GM21390 (cell line): ENCODE measurements around the gene R3HCC1L.
"Not testable (repeated sequence)": the region's sequence is repeated elsewhere in the genome, so short reads cannot be mapped to it uniquely, and the experiment has no call there.

Experiments used
- ATAC-seq: cut with Tn5 transposase; IDR thresholded peaks from one replicate; pipeline ENCODE4 v1.9.1; 2021; ENCODE audit not compliant: unreplicated experiment

The R3HCC1L gene

DNA sequence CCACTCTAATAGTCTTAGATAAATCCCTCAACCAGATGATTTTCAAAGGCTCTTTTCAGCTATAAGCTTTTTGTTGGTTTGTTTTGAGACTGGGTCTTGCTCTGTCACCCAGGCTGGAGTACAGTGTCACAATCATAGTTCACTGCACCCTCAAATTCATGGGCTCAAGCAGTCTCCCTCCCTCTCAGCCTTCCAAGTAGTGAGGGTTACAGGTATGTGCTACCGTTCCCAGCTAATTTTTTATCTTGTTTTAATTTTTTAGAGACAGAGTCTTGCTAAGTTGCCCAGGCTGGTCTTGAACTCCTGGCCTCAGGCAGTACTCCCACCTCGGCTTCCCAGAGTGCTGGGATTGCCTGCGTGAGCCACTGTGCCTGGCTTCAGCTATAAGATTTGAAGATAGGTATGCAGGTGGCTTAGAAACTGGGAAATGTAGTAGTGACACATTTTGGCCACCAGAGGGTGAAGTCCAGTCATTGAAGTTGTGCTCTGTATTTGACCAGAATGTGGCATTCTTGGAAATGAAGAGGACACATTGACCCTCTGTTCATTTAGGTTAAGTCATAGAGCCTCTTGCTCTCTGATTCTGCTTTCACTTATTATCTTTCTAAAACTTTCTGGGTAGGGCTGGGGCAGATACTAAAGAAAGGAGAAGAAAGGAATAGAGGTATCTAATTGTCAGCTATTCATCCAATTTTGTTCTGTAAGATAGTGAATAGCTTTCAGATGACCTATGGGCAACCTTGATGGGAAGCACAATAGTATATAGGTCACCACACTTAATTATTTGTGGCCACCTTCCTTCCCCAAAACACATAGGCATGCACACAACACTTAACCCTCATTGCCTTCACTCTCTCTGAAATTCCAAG is 36.0 kb downstream of the R3HCC1L start:
- no peak for ATAC-seq

GRCh38 chr10:98172073-98172472 is 37.6 kb downstream of the R3HCC1L start:
- ATAC-seq, result no peak

DNA sequence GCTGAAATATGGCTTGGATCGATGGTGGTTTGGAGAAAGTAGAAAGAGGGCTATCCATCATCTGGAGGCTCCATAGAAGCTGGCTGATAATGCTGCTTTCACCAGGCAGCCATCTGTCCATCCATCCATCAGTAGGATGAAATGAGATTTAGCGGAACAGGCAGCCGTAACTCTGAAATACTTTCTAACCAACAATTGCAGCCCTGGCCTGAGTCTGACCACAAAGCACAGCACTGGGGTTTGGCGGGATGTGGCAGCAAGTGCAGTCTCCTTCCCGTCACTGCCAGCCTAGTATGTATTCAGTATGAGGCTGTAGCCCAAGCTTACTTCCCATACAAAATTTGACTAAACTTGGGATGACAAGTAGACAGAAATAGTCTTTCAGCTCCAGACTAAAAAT is 38.0 kb downstream of the R3HCC1L start:
- ATAC-seq, result no peak

DNA sequence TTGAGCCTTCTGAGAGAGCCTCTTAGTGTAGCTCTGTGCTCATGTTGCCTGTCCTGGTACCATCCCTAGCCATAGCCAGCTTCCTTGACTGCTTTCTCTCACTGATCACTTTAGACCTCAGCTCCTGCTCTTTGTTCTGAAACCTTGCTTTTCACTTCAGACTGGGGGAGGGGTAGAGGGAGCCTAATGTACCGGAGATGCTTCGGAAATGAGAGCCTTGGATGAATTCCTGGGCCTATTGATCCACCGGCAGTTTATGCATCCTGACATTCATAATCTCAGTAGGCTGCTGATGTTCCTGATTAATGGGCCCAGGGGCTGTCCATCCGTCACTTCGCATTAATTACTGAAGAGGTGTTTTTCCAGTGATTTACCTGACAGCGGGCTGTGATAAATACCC is 38.8 kb downstream of the R3HCC1L start:
- ATAC-seq, result no peak

DNA sequence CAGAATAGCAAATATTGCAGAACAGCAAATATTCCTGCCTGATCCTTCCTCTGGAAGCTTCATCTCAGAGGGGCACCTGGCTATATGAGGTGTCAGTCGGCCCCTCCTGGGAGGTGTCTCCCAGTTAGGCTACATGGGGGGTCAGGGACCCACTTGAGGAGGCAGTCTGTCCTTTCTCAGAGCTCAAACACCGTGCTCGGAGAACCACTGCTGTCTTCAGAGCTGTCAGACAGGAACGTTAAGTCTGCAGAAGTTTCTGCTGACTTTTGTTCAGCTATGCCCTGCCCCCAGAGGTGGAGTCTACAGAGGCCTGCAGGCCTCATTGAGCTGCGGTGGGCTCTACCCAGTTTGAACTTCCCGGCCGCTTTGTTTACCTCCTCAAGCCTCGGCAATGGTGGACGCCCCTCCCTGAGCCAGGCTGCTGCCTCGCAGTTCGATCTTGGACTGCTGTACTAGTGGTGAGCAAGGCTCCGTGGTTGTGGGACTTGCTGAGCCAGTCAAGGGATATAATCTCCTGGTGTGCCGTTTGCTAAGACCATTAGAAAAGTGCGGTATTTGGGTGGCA is 48.0 kb downstream of the R3HCC1L start:
- ATAC-seq, result not testable (repeated sequence)

- ATAC-seq, result no peak
Observed at GRCh38 chr10:98186681-98187080, 52.2 kb downstream of the R3HCC1L start.

- not testable (repeated sequence) for ATAC-seq
Observed at GRCh38 chr10:98190773-98191172, 56.3 kb downstream of the R3HCC1L start.

- ATAC-seq, result no peak
Observed at GRCh38 chr10:98193037-98193436, 58.6 kb downstream of the R3HCC1L start.

DNA sequence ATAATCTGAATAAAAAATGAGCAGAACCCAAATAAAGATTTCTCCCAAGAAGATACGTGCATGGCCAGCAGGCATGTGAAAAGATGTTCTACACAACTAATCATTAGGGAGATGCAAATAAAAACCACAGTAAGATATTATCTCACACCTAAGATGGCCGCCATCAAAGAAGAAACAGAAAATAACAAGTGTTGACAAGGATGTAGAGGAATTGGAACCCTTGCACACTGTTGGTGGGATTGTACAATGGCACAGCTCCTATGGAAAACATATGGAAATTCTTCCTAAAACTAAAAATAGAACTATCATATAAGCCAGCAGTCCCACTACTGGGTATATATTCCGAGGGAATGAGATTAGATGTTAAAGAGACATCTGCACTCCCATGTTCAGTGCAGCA is 60.2 kb downstream of the R3HCC1L start:
- no peak for ATAC-seq

- no peak for ATAC-seq
Observed at GRCh38 chr10:98195120-98195519, 60.7 kb downstream of the R3HCC1L start.

- no peak for ATAC-seq
Observed at GRCh38 chr10:98196985-98197384, 62.5 kb downstream of the R3HCC1L start.

DNA sequence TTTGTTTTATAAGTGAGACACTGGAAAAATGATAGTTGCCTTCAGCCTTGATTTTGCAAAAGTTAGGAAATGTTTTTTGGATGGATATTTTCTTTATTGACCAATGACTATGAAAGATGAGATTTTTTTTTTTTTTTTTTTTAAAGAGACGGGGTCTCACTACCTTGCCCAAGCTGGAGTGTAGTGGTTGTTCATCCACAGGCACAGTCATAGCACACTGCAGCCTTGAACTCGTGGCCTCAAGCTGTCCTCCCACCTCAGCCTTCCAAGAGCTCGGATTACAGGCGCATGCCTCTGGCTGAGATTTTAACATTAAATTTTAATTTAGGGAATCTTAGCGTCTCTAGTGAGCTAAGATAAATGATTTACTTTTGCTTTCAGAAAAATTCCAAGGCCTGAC is 67.3 kb downstream of the R3HCC1L start:
- no peak for ATAC-seq

DNA sequence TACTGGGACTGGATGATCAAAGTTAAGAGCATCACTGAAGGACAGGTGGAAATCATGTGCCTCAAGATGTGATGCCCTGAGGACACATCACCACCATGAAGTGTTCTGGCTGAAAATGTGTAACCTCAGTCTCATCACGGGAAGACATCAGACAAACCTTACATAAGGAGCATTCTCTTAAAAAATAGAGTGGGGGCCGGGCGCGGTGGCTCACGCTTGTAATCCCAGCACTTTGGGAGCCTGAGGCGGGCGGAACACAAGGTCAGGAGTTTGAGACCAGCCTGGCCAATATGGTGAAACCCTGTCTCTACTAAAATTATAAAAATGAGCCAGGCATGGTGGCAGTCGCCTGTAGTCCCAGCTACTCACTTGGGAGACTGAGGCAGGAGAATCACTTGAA is 67.9 kb downstream of the R3HCC1L start:
- no peak for ATAC-seq

GRCh38 chr10:98205351-98205750 is 70.9 kb downstream of the R3HCC1L start:
- ATAC-seq, result no peak

- no peak for ATAC-seq
Observed at GRCh38 chr10:98208925-98209324, 74.5 kb downstream of the R3HCC1L start.

- no peak for ATAC-seq
Observed at GRCh38 chr10:98209441-98209840, 75.0 kb downstream of the R3HCC1L start.

- ATAC-seq, result no peak
Observed at GRCh38 chr10:98212196-98212595, 77.7 kb downstream of the R3HCC1L start.

DNA sequence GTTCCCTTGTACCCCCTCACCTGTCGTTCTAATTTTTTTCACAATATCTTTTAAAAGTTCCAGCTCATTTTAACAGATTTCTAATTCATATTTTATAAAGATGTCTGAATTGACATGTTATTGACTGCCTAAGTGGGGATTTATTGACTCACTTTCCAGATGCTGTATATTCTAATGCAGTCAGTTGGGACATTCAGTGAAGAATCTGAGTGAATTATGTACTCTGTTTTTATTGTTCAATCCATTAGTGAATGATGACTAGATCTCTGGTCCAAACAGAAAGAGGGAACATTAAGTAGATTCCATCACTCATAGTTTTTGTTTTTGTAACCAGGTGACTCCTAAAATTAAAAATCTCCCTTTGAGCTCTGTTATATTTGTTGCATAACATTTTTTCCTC is 79.3 kb downstream of the R3HCC1L start:
- no peak for ATAC-seq

GRCh38 chr10:98215373-98215772 is 80.9 kb downstream of the R3HCC1L start:
- no peak for ATAC-seq

DNA sequence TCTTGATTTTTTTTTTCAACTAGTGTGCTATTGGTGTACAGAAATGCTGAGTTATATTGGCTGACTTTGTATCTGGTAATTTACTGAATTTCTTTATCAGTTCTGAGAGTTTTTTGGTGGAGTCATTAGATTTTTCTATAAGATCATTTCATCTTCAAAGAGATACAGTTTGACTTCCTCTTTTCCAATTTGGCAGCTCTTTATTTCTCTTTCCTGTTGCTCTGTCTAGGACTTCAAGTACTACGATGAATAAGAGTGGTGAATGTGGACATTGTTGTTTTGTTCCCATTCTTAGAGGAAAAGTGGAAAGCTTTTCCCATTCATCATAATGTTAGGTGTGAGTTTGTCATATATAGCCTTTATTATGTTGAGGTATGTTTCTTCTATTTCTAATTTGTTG is 83.3 kb downstream of the R3HCC1L start:
- no peak for ATAC-seq

GRCh38 chr10:98223874-98224273 is 89.4 kb downstream of the R3HCC1L start:
- no peak for ATAC-seq

DNA sequence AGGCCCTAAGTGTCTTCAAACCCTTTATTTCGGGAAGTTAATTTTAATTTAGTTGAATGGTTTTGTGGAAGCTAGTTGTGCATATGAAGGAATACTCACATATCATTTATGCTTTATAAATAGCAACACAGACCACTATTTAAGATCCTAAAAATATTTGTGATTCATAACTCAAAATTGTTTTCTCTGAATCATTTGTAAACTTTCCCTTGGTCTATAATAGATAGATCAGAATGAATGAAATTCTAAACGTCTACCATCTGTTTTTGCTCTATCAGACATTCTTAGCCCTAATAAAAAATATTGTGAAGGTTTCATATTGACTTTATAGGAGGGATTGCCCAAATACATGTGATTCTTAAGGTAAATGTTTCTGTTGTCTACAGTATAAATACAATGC is 90.1 kb downstream of the R3HCC1L start:
- ATAC-seq, result no peak

- no peak for ATAC-seq
Observed at GRCh38 chr10:98224996-98225395, 90.5 kb downstream of the R3HCC1L start.
